Astrocyte of the cerebellum (primary cell): ENCODE measurements around the gene FARS2.

Experiments used
- DNase-seq: peaks from one replicate; pipeline ENCODE4 v3.0.0-alpha.2; 2011; ENCODE audit warnings: low read depth
- H3K4me3 ChIP-seq: 2 replicates; pipeline ENCODE4 v1.5.1; 2011; ENCODE audit warnings: mild to moderate bottlenecking, low read depth, low read length, moderate library complexity
- in situ Hi-C: cut with HindIII; loops from 2 replicates; pipeline ENCODE4 v1.10.0; 2017; ENCODE audit warnings: low sequenced_read_pairs
- TF ChIP-seq, protein P1 (sequence below): IDR thresholded peaks from 2 replicates; pipeline ENCODE4 v1.5.1; 2012; ENCODE audit warnings: low read length, low read depth, moderate library complexity, mild to moderate bottlenecking; ENCODE audit errors: missing control alignments

FARS2 gene

DNA sequence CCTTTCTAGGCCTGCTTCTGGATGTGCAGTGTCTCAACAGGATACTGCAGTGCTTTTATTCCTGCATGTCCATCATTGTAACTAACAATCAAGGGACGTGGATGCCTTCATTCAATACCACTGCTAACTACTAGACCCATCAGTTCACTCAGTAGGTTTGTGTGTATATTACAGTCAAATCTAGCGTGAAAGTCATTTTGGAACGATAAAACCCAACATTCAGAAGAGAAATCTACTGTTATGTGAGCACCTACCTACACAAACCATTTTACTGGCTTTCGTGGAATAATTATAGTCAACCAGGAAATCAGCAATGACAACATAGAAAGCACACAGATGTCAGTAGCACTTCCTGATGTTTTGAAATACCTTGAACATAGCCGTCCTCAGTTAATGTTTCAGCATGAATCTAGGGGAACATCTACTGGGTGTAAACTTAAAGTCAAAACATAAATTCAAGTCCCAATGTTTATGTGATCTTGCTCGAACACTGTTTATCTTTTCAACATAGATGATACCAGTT is 270.6 kb downstream of the FARS2 start:
- in situ Hi-C loops: no loop called here
- no peak overlapping the region for H3K4me3 ChIP-seq
- TF ChIP-seq, protein P1, sequence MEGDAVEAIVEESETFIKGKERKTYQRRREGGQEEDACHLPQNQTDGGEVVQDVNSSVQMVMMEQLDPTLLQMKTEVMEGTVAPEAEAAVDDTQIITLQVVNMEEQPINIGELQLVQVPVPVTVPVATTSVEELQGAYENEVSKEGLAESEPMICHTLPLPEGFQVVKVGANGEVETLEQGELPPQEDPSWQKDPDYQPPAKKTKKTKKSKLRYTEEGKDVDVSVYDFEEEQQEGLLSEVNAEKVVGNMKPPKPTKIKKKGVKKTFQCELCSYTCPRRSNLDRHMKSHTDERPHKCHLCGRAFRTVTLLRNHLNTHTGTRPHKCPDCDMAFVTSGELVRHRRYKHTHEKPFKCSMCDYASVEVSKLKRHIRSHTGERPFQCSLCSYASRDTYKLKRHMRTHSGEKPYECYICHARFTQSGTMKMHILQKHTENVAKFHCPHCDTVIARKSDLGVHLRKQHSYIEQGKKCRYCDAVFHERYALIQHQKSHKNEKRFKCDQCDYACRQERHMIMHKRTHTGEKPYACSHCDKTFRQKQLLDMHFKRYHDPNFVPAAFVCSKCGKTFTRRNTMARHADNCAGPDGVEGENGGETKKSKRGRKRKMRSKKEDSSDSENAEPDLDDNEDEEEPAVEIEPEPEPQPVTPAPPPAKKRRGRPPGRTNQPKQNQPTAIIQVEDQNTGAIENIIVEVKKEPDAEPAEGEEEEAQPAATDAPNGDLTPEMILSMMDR: no peak
- no peak for DNase-seq

- in situ Hi-C loops: no loop called here
- TF ChIP-seq, protein P1: no peak
- DNase-seq: no peak
- no peak overlapping the region for H3K4me3 ChIP-seq
Measured at GRCh38 chr6:5532941-5533340, 271.6 kb downstream of the FARS2 start.

GRCh38 chr6:5534643-5535042 is 273.3 kb downstream of the FARS2 start:
- TF ChIP-seq, protein P1: no peak
- in situ Hi-C loops: no loop called here
- DNase-seq: no peak
- H3K4me3 ChIP-seq: no peak overlapping the region

GRCh38 chr6:5536644-5537043 is 275.3 kb downstream of the FARS2 start:
- in situ Hi-C loops: no loop called here
- DNase-seq: no peak
- H3K4me3 ChIP-seq: no peak overlapping the region
- TF ChIP-seq, protein P1: no peak

- no peak overlapping the region for H3K4me3 ChIP-seq
- TF ChIP-seq, protein P1: no peak
- no peak for DNase-seq
- in situ Hi-C loops: no loop called here
Measured at GRCh38 chr6:5537132-5537531, 275.8 kb downstream of the FARS2 start.

- H3K4me3 ChIP-seq: no peak overlapping the region
- TF ChIP-seq, protein P1: no peak
- in situ Hi-C loops: no loop called here
Measured at GRCh38 chr6:5537967-5538366, 276.7 kb downstream of the FARS2 start.

GRCh38 chr6:5540370-5540769 is 279.1 kb downstream of the FARS2 start:
- H3K4me3 ChIP-seq: no peak overlapping the region
- DNase-seq: no peak
- in situ Hi-C loops: no loop called here
- TF ChIP-seq, protein P1: no peak

More at GRCh38 chr6:5537967-5538366, 276.7 kb downstream of the FARS2 start:
- no peak for DNase-seq
